HG02798 (cell line): ENCODE measurements around the gene NPPC.

Experiments used
- ATAC-seq: cut with Tn5 transposase; IDR thresholded peaks from one replicate; pipeline ENCODE4 v1.9.1; 2021; ENCODE audit warnings: mild to moderate bottlenecking; ENCODE audit not compliant: unreplicated experiment, poor library complexity

Gene NPPC

DNA sequence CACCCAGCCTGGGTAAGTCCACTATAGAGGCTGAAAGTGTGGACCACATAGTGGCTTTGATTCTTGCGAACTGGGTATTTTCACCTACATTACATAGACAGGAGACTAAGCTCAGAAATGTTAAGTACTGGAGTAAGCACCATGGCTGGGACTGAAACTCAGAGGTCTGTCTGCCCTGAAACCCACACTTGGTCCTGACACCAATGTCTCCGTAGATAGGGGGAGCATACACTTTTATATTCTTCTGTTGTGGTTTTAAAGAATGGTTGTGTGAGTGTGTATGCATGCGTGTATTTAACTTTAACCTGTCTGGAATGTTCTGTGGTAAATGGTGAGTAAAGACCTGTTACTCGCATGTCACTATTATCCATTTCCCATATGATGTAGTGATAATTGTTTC is 10.3 kb upstream of the NPPC start:
- no peak for ATAC-seq

DNA sequence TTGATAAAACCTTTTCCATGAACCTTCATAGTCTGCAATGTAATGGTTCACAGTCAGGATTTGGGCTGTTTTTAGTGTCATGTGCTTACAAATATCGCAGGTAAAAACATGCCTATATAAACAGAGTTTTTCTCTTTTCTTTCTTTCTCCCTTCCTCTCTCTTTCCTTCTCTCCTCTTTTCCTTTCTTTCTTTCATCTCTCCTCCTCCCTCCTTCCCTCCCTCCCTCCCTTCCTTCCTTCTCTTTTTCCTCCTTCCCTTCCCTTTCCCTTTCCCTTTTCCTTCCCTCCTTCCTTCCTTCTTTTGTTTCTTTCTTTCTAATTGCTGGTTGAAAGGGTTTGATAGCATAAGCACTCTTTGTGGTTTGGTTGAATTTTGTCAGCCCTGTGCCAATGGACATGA is 9.6 kb upstream of the NPPC start:
- ATAC-seq: no peak

DNA sequence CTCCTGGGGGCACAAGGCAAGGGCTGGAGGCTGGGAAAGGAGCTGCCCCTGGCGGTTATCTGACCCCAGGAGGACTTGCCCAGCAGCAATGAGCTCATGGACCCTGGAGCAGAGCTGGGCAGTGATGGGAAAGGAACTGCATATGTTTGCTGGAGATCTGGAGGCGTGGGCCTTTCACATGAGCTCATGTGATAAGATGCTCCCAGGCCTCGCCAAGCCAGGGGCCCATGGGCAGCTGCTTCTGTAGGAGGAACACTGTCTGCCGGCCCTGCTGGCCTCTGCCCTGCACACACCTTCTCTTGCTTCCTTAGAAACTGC is 9.0 kb upstream of the NPPC start:
- no peak for ATAC-seq

DNA sequence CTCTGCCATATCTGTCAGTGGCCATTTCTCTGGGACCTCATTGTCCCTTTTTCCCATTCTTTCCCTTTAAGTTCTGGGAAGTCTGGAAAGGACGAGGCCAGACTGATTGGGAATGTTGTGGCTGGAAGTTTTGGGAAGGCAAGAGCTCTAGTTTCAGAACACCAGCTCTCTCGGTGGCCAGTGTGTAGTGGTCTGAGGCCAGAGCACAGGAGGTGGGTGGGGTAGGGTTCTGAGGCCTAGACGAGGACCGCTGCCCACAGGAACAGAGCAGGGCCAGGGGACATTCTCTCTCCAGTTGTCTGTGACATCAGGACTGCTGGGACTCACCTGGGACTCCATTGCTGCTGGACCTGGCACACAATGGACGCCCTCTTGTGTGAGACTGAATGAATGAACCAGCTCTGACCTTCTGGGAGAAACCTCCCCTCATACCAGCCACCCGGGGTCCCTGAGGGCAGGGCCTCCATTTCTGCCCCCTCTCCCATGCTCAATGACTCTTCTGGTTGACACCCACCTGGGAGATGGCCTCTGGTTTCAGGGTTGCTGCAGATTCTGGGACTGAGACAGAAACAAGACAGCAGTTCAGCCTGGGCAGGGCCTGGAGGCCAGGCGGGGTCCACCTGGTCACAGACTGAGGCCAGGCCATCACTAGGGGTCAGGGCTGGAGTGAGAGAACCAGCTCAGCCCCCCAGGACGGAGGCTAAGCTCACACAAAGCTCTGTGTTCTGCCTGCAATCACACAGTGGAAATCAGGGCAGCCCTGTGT is 8.4 kb upstream of the NPPC start:
- ATAC-seq: no peak

DNA sequence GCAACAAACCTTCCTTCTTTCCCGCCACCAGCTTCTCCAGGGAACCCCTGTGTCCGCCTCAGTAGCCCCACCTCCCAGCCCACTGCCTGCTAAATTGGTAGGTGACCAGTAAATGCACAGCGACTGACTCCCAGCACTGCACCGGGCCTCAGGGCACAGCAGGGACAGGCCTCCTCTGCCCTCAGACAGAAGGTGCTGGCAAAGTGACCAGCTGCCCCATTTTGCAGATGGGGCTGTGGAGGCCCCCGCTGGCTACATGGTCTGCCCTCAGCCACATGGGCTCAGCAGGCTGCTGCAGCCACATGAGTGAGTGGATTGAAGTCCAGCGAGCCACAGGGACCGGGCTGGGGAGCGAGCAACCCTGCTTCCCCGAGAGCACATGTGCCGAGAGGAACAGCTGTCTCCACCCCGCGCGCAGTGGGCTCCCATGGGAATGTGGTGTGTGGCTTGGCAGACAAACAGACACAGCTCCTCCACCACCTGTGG is 7.8 kb upstream of the NPPC start:
- ATAC-seq: no peak

DNA sequence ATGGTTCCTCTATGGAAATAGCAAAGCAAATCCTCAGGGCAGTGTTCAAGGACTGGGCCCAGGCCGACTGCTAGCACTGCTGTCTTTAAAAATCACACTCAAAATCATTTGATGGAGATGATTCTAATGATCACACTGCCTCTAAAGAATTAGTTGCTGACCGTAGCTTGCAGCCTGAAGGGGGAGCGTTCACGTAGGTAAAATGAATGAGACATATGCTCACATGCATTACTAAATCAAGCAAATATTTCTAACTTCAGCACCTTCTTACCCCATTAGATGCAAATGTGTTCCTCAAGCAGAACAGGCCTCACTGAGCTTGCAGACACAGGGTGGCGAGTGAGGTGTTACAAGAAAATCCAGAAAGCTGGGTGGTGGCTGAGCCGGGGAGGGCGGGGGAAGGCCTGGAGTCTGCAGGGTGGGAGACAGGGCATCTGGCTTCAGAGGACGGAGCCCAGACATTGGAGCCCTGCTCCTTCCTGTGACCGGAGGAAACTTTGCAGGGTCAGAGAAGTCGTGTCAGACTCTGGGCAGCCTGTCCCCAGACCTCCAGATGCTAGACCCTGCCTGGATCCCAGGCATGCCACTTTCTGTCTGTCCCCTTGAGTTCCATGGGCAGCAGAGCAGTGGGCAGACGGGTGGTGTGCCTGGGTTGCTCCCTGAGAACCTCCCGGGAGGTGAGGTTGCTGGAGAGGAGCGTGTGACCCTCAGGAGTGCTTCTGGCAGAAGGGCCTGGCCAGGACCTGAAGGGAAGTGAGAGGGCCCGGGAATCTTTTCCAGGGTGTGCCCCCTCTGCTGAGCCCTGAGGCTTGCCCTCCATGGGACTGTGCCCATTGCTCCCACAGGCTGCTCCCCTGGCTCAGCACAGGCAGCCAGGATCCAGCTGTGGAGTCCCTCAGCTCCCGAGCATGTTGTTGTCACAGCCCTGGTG is 7.1 kb upstream of the NPPC start:
- no peak for ATAC-seq

DNA sequence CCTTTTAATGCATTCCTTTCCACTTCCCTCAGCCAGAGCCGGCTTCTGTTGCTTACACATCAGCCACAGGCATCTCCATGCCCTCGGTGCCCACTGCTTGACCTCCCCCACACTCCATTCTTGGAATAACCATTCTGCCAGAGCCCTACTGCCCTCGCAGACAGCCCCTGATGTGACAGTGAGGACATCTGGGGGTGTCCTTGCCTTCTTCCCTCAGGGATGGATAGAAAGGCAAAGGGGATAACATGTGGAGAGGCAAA is 6.4 kb upstream of the NPPC start:
- ATAC-seq: no peak

DNA sequence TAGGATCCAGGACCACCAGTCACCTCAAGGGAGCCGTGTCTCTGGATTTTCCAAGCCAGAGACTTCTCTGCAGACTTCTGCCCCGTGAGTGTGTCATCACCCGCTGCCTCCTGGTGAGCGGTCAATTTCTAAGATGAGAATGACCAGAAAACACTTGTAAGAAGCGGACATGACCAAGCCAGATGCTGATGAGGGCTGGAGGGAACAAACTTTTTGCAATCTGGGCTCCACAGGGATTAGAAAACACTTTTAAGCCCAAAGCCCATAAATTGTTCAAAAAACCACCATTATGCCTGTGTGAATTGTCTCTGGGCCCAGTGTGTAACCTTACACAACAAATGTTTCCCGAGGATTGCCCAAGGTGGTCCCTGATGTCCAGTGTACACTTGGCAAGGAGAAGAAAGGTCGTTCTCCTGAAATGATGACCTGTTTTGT is 5.3 kb upstream of the NPPC start:
- ATAC-seq: no peak

DNA sequence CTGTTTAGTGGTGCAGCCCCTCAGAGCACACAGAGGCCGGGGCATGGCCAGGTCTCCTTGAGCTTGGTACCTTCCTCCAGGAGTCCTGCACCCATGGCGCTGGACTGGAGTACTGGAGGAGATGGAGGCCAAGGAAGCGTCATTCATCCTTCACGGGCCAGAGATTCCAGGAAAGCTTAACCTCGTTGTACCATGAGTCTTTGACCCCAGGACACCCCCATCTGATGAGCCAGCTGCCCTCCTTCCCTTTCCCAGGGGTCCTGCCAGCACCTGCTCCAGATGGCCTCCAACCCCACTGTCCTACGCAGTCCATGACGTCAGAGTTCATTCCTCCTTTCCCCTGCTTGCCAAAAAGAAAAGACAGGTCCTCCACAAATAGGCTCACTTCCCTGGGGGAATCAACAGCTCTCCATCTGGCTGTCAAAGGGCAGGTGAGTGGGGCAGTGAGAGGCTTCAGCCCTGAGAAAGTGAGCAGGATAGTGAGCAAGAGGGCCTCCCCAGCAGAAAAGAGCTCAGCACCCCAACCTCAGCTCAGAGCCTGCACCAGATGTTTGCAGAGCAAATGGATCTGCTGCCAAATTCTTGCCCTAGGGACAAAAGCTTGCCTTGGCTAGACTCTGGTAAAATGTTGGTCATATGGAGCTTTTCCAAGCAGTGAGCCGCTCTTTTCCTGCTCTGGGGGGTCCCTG is 4.5 kb upstream of the NPPC start:
- ATAC-seq: no peak

DNA sequence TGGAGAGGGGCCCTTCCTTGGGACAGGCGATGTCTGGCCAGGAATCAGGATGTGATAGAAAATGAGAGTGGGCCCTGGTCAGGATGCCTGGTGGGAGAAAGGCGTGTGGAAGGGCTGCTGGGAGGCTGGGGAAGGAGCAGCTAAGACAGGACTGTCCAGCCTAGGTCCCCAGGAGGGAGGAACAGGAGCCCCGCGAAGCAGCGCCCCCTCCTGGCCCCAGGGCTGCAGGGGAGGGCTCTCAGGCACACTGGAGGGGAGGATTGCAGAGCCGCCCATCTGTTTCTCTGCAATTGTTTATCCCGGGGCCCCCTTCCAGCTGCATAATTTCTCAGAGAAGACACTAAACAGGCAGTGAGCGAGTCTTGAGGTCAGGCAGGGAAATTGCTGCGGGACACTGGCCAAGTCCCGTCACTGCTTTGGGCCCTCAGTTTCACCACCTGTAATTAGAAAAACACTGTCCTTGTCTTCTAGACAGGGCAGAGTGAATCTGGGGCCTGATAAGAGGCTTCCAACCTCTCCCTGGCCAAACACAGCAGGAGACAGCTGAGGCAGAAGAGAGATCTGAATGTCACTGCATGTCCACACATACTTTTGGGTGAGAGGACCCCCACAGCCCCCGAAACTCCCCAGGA is 3.9 kb upstream of the NPPC start:
- no peak for ATAC-seq

DNA sequence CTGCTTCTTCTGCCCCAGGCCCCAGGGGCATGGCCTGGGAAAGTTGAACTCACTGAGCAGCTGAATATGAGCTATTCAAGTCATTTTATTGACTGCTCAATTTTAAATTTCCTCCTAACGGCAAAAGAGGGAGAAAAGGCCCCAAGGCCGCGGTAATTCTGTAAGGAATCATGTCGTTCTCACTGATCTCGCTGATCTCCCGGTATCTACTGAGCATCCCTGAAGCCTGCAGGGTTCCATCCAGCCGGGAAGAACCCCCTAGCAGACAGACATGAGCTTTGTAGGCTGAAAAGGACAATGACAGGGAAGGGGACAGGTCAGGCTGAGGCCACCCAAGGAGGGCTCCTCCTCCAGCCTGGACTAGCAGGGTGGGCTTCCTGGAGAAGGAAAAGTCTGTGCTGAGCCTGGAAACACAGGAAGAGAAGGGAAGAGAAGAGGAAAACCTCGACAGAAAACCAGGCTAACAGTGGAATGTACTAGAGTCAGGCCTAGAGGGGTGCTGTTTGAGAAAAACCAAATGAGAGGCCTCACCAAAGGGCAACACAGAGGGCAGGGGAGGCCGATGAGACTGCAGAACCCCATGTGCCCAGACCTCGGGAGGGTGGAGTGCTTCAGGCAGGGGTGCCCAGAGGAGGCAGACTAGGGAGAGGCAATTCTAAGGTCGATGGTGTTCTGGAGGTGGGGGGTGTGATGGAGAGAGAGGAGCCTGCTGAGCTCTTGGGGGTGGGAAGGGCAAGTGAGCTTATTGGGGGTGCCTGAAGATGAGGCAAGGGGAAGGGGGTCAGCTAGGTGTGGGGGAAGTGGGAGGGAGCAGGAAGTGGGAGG is 2.9 kb upstream of the NPPC start:
- ATAC-seq: no peak

DNA sequence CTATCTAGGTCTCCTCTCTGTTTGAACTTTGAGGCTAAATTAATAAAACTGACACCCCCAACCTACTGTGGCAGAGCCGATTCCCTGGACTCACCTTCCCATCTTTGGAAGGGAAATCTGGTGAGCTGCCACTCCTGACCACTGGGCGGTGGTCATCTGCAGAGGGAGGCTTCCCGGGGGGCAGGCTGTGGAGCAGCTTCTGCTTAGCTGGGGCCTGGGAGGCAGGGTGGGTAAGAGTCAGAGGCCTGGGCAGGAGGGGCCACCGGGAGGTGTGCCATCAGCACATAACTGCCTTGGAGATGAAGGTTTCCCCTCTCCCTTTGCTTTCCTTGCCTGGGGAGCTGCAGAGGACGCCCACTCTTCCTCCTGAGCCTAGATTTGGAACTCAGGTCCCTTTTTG is 2.3 kb upstream of the NPPC start:
- no peak for ATAC-seq

DNA sequence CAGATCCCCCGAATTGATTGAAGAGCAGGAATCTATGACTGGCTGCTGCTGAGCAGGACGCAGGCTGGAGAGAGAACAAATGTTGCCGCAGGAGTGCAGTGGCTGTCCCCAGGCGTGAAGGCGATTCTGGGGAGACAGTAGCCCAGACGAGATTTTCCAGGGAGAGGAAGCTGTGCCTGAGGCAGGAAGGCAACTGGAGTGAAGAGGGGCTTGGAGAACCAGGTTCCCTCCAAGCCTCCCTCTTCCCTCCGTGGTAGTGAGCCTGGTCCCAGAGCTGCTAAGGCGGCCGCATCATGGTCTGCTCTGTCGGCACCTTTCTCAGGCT is 1.3 kb upstream of the NPPC start:
- no peak for ATAC-seq

DNA sequence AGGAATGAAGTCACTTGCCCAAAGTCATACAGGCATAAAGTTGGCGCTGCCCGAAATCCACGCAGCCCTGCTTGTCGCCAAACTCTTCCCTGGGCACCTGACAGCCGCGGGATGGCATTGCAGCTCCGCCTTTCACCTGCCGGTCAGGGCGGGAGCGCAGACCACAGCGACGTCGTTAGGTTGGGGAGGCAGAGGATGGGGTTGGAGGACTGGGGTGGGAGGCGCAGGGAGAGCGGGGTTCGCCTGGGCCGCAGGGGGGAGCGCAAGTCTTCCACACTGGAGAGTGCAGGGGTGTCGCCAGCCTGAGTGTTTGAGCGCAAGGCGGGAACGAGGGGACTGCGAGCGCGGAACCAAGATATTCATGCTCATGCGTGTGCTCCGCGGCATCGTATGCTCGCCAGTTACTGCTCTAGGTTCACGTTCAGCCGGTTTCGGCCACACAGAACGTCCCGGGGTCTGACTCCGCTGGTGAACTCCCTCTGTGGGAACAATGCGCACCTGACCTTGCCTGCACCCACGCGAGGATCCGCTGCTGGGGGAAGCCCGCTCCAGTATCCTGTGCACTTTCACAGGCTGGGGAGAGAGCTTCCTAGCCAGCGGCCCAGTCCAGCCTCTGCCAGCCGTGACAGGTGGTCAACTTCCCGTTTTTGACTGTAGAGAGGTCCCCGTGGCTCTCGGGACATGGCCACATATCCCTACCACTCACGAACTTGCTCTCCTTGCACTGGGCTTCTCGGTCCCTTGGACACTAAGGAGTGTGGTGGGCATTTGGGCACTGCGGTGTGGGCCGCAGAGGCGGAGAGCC is 767 bp upstream of the NPPC start:
- ATAC-seq: no peak

DNA sequence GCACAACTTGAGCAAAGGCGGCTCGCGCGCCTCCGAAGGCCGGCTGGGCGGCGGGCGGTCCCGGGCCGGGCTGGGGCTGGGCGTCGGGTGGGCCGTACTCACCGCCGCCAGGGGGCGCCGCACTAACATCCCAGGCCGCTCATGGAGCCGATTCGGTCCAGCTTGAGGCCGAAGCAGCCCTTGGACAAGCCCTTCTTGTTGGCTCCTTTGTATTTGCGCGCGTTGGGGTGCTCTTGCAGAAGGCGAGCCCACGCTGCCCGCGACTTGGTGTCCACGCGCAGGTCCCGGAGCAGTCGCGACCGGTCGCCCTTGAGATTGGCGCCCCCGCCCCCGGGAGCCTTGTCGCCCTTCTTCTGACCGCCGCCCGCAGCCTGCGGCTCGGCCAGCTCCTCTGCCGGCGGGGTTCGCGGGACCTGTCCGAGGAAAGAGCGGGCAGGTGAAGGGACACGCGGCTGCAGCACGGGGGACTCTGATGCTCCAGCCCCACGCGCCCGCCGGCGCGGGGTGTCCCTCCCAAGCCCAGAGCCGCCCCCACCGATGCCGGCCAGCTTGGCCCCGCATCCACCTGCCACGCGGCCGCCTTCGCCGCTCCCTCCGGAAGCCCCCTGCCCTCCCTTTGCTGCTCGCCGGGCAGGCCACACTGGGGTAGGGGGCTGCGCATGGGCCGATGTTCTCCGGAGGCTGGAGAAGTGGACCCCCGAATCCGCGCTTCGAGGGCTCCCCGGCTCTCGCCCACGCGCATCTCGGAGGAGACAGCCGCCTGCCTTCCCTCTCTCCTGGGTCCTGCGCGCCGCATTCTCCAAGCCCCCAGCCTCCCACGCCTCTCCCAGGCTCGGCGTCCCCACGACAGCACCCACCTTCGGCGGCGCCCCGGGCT is 655 bp downstream of the NPPC start:
- ATAC-seq: peak; percentile 46

DNA sequence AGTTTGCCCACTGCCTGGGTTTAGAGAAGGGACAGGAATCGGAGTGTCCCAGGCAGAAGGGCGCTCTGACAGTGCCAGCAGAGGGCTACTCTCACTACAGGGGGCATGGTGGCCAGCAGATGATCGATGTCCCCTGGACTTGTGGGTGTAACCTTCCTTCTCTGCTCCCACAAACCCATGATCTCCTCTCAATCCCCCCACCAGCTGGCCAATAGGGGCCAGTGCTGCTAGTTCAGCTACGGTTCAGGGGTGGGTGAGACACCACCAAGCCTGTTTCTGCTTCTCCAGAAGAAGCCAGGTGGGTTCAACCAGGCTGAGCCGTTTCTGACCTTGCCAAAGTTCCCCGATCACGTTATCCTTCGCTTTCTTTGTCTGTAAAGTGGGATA is 1.3 kb downstream of the NPPC start:
- ATAC-seq: peak; percentile 13

DNA sequence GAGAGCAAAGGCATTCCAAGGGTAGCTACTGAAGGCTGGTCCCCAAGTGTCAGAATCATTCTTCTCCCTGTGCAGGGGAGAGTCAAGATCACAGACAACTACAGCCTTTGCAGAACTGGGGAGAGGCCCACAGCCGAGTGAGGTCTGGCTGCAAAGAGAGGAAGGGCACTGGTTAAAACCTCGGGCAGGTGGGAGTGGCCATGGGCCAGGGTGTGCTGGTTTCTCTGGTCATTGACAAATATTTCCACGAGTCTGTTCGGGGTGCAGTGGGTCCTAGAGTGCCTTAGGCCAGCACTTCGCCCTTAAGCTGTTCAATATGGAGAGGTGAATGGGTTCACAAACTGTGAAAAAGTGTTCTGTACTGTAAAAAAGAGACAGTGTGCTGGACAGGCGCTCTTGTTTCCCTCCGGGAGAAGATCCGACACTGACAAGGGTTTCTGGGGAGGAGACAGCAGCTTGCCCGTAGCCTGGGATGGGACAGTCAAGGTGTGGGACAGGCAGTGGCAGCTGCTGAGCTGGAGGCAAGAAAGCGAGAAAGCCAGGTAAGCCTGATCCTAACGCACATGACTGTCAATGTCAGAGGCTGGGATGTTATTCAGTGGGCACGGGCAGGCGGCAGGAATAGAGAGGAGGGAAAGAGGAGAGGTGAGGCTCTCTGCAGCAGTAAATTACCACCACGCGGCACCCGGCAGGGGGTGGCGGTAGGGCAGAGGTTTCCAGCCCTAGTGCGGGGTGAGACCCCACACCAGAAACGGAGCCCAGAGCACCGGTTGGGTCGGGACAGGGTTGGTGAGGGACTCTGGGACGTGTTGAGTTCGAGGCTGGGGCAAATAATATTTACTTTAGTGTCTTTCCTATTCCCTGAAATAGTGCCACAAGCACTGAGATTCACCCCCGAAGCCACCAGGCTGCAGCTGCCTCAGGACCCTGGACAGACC is 2.0 kb downstream of the NPPC start:
- no peak for ATAC-seq

DNA sequence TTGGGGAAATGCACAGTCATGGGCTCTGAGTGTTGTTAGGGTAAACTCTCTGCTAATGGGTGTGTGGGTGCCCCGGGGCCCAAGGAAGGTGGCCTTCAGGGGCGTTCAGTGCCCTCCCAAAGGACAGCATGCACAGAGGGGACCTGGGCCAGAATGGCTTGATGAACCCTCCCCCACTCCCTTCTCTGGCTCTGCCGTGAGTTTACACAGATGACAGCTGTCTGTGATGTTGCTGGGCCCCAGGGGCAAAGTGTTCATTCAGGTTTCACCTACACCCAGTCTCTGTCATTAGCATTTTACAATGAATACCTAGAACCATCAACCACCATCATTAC is 3.2 kb downstream of the NPPC start:
- ATAC-seq: no peak
